Stomach (tissue), 4 donors: ENCODE data around the gene RASA3.
A peak's percentile ranks its signal among the peaks of the same experiment; 100 is the strongest.

Experiments
- CTCF ChIP-seq, 7 experiments: fragments of 450-650 bp in 4 of 7; fragments of 200-600 bp in 3 of 7; sonication (generic) in 3 of 7; IDR thresholded peaks; one replicate each; pipeline ENCODE4 v1.5.1; 2016 to 2019; ENCODE audit warnings: antibody characterized with exemption in 7 of 7, control low read depth in 2 of 7, mild to moderate bottlenecking in 1 of 7
- EP300 ChIP-seq: sonication (generic); formaldehyde crosslinking; IDR thresholded peaks from one replicate; pipeline ENCODE4 v1.6.1; 2017; ENCODE audit warnings: antibody characterized with exemption
- POLR2A ChIP-seq, 4 donors: fragments of 450-650 bp; IDR thresholded peaks; one replicate each; pipeline ENCODE4 v1.6.1; 2016; ENCODE audit warnings: antibody characterized with exemption in 4 of 4, control low read depth in 2 of 4, mild to moderate bottlenecking in 1 of 4, moderate library complexity in 1 of 4

- no peak for TF ChIP-seq POLR2A (IDR thresholded peaks at IDR 0.05)
- TF ChIP-seq EP300 = no peak
- TF ChIP-seq CTCF (IDR thresholded peaks at IDR 0.05) = peak in 5 of 7 experiments; percentile 69 to 95 (median 86)
These were observed 181.0 kb downstream of the RASA3 start for GRCh38 chr13:113951246-113951999.
